DMS153 treated with DMSO at 0.1 percent for 48 hours (cell line): ENCODE data around the gene CTBP2.

Experiments
- DNase-seq: peaks from one replicate; lab custom pipeline; 2025; ENCODE audit not compliant: unreplicated experiment; lab: John Stamatoyannopoulos, UW

The CTBP2 gene

DNA sequence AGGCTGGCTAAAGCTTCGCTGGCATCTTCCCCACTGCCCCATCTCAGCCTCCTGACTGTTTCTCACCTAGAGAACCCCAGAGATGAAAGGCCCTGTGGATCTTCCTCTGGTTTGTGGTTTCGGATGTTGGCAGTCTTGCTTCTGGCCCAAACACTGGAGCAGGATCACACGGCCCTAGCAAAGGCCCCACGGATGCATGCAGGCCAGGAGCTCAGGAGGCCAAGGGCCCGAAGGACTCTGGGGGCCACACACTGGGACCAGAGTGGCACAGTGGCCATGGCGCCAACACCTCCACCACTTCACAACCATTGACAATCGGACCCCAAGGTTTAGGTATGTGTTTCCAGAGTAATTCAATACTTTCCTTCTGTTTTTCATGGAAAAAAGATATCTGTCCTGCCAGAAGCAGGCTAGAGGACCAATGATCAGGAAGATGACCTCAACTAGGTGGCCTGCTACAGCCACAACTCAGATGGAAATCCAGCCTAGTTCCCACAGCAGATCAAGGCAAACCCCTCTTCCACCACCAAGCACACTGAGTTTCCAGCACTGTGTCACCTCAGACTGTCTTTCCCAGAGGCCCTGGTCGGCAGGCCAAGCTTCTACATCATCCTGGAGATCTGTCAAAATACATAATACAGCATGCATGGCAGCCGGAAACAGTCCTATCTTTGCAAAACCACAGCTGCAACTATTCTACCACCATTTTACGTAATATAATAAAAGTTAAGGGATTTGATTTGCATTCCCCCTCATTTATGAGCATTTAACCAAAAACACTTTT lies 53.0 kb downstream of the CTBP2 start:
- no peak for DNase-seq

DNA sequence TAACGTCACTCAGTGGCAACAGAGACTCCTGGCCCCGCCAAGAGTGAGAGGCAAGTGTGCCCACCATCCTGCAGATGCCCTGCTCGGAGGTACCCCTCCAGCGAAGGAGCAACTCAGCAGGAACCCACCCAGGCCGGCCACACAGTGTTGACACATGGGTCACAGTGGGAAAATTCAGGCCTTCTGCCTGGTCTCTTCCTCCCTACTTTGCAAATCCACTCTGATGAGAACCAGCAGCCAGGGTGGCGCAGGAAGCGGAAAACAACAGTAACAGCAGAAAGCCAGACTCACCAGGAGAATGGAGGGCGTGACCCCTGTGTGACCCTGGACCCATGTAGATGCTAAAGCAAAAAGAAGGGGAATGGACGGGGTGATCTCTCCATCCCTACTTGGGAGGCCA lies 53.8 kb downstream of the CTBP2 start:
- DNase-seq: no peak

DNA sequence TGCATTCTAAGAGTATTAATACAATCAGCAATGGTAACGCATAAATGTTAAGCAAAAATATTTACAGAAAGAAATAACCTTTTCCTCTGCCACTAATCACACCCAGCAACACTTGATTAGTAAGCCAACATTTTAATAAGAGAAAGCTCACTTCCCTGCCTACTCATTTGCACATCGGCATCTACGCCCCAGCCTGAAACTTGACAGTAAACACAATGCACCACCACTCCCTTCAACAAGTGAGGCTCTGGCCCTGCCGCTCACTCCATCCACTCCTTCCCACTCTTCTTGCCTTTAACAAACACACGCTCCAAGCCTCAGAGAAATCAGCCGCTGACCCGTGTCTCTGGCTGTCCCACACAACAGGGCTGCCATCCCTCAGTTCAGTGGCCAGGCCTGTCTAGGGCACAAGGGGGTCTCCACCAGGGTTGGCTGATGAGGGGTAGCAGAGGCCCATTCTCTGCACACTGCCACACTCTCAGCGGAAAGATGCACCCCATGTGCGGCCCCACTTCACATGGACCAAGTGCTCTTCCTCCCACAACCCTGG lies 54.6 kb downstream of the CTBP2 start:
- no peak for DNase-seq

DNA sequence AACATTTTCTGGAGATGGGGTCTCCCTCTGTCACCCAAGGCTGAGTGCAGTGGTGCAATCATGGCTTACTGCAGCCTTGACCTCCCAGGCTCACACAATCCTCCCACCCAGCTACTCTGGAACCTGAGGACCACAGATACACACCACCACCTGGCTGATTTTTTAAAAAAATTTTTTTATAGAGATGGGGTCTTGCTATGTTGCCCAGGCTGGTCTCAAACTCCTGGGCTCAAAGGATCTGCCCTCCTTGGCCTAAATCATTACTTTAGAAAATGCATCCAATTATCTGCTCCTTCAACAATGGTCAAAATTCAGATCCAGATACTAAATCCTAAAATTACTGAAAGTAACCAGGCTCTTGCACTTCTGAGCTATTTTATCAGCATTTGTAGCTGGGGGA lies 55.2 kb downstream of the CTBP2 start:
- no peak for DNase-seq

DNA sequence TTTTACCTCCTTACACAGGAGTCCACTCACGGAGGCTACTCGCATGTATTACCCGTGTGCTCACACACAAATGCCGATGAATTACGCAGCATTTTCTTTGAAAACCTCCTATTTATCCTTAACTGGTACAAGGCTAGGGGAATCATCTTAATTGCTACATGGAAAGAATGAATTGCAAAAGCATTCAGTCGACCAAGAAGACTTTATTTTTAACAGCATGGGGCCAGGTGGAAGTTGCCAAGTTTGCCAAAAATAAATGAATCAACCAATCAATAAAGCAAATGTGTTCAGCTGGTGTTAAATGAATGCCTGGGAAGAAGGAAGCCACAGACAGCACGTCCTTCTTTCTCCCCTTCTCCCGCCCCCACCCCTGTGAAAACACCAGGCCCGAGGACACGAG lies 55.8 kb downstream of the CTBP2 start:
- no peak for DNase-seq

DNA sequence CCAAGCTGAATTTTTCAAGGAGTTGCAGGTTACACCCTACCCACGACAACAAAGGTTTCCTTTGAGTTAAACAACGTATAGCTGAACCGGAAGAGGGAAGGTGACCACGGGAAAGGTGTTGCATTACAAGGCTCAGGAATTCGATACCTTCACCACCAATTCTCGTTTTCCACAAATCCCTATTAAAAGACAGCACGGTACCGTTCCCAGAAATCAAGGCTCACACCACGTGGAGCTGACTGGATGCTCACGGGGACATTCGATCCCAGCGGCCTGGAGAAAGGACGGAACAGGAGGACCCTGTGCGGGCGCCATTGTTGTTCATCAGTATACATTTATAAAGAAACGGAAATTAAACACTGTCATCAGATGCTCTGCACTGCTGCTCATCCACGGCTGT lies 56.4 kb downstream of the CTBP2 start:
- no peak for DNase-seq

DNA sequence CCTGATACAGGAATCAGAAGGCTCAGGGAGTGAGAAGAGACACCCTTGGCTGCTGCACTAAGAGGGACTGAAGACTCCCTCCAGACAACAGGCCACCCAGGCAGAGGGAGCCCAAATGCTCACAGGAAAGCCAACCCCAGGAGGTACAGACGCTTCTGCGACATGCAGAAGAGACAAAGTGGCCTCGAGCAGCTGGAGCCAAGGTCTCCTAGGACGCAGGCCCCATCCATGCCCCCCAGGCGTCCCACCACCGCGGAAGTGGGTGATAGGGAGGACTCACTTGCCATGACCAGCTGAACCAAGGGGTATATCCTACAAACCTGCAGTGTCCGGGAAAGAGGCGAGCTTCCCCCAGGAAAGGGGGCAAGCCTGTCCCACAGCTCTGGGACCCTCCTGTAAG lies 56.9 kb downstream of the CTBP2 start:
- DNase-seq: no peak

DNA sequence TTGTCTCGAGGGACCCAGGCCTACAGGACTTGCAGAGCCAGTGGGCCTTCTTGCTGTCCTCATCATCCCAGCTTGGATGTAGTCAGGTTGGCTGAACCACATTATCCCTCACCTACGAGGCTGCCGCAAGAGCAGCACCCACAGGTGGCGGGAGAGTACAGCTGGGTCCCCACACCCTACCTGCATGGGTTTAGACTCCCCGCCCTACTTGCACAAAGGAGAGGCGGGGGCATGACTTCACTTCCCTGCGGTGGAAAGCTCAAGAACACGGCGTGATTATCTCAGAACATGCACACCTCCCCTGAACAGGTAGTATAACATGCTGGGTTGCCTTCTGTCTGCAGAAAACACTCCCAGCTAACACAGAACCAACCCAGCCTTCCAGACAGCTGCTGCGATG lies 57.5 kb downstream of the CTBP2 start:
- no peak for DNase-seq

DNA sequence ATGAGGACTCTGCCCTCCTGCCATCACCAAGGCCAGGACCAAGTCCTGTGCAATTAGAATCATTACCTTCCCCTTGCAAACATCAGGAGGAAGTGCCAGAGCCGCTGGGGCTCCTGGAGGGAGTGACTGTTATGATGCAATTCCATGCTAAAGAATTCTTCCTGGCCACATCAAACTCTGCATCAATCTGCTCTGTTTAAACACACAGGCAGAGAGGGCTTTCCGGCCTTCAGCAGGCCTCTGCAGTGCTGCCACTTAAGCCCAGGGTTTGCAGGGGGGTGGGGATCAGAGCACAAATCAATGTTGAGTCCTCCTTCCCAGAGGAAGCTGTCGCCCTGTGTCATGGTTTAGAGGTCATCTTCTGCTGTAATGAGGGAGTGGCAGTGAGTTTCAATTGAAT lies 58.1 kb downstream of the CTBP2 start:
- no peak for DNase-seq

DNA sequence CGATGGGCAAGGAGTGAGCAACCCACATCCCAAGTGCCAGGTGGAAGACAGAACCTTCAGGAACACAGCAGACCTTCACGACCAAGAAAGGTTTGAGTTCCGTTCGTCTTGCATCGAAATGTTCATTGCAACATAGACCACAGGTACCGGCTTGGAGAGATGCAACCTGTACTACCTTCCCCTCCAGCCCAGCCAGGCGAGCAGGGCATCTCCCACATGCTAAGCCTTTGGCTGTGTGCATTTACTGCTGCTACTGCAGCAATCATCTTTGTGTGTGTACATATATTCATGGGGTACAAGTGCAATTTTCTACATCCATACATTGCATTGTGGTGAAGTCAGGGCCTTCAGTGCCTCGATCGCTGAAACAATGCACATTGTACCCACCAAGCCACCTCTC lies 58.8 kb downstream of the CTBP2 start:
- no peak for DNase-seq

DNA sequence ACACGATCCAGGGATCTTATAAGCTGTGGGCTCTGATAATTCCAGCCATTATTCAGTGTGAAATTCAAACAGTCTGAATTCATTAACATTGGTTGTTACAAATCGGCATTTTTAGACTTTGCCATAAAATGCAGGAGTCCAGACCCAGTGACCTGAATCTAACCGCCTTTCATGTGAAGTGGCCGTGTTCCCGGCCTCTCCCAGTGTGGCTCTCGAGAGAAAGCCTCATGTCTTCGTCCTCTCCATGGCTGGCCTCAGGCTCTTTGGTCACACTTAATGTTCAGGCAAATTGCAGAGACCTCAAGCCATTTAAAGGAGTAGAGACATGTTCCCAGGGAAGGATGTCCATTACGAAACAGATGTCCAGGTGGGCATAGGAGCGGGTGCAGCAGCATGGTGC lies 59.3 kb downstream of the CTBP2 start:
- no peak for DNase-seq

DNA sequence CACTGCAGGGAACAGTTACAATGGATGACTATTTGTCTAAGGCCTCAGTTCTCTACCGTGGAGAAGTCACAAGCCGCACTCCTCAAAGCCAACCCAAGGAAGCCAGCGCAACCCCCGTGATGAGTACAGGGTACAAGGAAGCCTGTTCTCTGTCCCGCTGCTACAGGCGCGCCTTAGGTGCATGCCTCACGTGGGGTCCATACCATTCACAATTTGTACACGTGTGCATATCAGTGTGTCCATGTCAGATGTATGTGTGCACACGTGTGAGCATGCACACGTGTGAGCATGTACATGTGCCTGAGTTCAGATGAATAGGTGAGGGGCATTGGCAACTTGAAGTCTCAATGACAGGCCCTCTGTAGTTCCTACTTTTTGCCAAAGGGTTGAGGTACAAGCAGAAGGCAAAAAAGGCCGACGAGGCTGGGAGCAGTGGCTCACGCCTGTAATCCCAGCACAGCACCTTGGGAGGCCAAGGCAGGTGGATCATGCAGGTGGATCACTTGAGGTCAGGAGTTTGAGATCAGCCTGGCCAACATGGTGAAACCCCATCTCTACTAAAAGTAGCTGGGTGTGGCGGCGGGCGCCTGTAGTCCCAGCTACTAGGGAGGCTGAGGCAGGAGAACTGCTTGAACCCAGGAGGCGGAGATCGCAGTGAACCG lies 62.8 kb downstream of the CTBP2 start:
- no peak for DNase-seq

DNA sequence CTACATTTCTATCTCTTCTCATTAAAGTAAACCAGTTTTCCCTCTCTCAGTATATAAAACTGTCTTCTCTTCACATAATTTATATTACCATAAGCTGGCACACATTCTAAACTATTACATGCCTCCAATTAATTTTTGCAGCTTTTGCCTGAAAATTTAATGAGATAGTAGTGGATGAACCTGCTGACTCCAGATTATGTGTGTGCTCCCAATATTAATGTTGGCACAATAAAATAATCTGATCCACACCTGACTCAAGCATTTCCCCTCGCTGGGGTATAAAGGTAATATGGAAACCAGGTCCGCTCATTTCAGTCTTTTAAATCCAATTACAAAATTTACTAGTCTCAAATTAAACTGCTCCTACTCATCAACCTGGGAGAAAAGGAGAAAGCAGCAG lies 63.4 kb downstream of the CTBP2 start:
- no peak for DNase-seq

DNA sequence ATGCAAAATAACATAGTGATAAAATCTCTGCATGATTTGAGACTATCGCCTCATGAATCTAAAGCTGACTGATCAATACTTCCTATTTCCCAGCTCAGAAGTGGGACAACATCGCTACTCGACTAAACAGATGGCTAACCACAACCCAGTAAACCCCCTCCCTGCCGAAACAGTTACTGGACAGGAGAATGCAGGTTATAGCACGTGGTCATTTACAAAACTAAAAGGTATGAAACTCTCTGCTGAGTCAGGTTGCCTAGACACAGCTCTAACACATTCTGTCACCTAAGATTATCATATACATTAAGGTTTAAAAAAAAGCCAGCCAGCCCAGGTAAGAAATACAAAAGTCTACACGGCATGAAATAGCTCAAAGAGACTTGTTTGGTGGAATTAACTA lies 64.0 kb downstream of the CTBP2 start:
- no peak for DNase-seq

DNA sequence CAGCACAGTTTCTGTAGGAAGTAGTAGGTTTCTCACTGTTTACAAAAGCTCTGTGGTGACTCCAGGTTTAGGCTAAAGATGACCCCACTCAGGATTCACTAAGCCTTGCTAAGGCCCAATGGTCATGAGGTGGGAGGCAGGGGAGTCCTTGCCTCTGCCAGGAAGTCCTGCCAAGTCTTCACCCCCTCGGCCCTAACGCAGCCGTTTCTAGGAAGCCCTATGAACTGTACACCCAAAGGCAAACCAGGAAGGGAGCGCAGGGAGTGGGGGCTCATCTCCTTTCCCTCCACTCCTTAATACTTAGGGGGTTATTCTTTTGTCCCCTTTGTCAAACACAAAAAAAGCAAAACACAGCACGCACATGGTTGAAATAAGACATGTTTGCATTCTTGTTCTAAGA lies 64.6 kb downstream of the CTBP2 start:
- DNase-seq: no peak

DNA sequence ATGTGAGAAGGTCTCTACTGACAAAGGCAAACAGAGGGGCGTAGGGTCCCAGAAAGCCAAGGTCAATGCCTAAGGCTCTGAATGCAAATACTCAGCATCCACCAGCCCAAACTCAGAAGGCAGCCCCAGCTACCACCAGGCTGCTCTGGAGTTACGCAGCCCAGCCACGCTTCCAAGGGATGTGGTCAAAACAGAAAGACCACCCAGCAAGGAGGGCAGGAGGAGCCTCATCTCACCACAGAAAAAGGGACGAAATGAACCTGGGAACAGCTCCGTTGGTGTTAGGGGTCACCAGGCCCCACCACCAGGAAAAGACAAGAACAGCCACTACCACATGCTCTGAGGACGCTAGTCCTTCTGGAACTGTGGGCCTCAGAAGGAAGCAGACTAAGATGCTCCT lies 65.1 kb downstream of the CTBP2 start:
- DNase-seq: no peak

DNA sequence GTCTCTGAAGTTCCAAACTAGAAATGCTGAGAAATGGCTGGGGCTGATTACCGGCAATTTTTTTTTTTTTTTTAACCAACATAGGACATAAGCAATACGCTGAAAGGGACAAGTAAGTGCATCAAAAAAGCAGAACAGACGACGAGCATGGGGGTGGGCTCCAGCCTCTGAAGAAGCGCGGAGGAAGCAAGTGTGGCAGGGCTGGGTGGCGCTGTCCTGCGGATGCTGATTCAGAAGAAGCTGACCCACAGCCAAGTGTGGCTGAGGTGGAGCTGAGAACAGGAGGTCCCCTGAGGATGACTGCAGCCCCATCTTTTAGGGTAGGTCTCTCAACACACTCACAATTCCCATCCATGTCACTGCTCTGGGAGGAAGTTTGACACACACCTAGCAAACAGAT lies 65.6 kb downstream of the CTBP2 start:
- no peak for DNase-seq

DNA sequence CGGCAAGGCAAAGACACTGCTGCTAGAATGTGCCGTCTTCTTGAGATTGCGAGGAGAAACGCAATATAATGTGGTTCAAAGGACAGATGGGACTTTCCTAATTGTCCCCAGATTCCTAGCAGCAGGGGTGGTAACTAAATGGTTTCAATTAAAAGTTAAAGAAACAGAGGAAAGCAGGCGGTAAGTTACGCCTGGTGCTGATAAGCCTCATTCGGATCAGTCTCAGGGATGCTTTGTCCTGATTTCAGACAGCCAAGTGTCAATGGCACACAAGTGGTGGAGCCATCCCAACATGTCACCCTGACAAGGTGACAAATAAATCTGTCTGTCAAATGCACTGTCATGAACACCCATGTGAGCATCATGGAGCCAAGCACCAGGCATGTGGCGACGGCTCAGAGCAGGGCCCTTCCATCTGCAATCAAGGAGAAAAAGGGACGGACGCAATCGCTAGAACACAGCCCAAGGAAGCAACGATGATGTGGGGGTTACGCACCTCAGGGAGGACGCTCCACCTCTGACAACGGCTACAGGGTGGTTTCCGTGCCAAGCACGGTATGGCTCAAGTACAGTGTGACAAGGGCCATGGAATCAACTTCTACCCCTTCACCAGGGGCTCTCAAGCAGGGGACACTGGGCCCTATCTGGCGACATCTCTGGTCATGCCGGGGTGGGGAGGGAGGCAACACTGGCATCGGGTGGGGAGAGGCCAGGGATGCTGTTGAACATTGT lies 66.2 kb downstream of the CTBP2 start:
- no peak for DNase-seq

DNA sequence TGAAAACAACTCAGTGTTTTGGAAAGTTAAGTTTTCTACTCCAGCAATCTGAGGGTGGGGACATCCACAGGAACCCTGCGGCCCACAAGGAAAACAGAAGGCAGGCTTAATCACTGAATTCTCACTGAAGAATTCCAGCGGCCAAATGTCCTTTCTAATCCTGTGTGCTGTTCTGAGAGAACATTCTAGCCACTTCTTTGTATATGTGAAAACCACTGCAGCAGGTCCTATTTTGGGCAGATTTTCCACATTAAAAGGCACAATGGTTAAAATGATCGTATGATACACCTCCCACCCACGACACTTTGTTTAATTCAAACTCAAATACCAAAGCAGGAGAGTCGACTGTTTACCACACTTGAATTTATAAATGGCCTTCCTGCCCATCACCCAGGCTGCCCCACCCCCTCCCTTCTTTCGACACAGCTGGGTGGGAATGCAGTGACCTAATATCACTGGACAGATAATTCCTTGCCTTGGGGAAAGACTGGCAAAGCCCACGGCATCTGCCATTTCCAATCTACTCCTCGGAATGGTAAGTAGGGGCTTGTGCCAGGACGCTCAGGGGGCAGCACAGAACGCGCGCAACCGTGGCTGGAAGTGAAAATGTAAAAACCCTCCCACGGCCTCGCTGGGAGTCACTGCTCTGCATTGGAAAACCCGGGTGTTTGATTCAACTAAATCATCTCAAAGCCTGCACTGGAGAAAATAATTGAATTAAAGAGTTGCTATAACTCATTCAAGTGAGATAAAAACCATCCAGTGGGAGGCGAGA lies 67.0 kb downstream of the CTBP2 start:
- DNase-seq: no peak

DNA sequence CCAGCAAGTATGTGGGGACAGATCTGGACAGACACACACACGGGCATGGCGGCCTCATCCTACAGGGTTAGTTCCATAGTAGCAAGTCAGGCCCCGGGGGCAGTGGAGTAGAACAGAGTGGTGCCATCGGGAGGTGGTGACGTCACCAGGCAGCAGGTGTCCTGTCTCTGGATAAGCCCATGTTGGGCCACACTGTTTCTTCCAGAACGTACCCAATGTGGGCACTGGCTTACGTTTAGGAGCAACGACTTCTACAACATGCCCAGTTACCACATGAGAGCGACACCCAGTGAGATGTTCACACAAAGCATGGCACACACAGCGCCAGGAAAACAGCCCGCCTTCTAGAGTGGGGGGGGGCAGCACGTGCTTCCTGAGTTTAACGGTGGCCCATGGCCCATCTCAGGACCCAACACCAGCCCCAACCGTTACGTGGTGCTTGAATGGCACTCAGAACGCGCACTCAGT lies 67.8 kb downstream of the CTBP2 start:
- no peak for DNase-seq

DNA sequence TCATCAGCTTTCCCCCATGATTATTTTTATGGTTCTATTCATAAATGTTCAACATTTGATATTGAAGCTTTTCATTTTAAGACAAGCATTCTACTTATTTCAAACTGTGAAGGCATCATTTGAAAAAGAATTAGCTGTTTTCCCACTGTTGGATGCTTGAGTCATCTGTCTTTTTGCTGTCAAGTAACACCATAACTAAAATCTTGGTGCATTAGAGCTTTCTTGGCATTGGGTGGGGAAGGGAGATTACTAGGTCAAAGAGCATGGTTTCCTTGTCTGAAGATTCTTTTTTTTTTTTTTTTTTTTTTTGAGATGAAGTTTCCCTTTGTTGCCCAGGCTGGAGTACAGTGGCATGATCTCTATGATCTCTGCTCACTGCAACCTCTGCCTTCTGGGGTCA lies 68.5 kb downstream of the CTBP2 start:
- no peak for DNase-seq
